ENCODE data around the gene TAS1R3. TPM values are rescaled to one million over a fixed set of nuclear protein-coding genes. Genes with fewer than 3 reads are reported as not detected.

Gene TAS1R3
- total RNA-seq, 4 donors from 2014 or later = 0.38 to 1.4 (median 0.79) TPM

GRCh38 chr1:1354271-1355247, 23.5 kb downstream of the TAS1R3 start:
- 61 to 75% methylated on average over 14 to 58 of the region's 116 CpGs for WGBS, 2 donors
- no peak for DNase-seq (ENCODE audit: low spot score in 2 of 2)
- H3K4me3 ChIP-seq (ENCODE audit: low read depth, poor library complexity, severe bottlenecking) = no peak overlapping the region
- TF ChIP-seq CTCF (IDR thresholded peaks at IDR 0.05) (no peak), POLR2A (IDR thresholded peaks at IDR 0.05) (no peak)
- intact Hi-C loops (cut with DNase I; ENCODE audit: low total_unique reads) = no loop called here

GRCh38 chr1:1355416-1355815, 24.3 kb downstream of the TAS1R3 start:
- no peak for TF ChIP-seq CTCF (IDR thresholded peaks at IDR 0.05)
- TF ChIP-seq POLR2A (IDR thresholded peaks at IDR 0.05) = no peak
- intact Hi-C loops (cut with DNase I; ENCODE audit: low total_unique reads) = no loop called here
- DNase-seq (ENCODE audit: low spot score in 2 of 2) = no peak
- 1 to 2% methylated on average over 16 to 25 of the region's 52 CpGs for WGBS, 2 donors
- no peak overlapping the region for H3K4me3 ChIP-seq (ENCODE audit: low read depth, poor library complexity, severe bottlenecking)

- intact Hi-C loops (cut with DNase I; ENCODE audit: low total_unique reads) = no loop called here
- H3K4me3 ChIP-seq (ENCODE audit: low read depth, poor library complexity, severe bottlenecking) = no peak overlapping the region
- 32 to 44% methylated on average over 8 of the region's 8 CpGs for WGBS, 2 donors
- no peak for DNase-seq (ENCODE audit: low spot score in 2 of 2)
- TF ChIP-seq POLR2A (IDR thresholded peaks at IDR 0.05) (no peak), CTCF (IDR thresholded peaks at IDR 0.05) (no peak)
Observed at GRCh38 chr1:1356166-1356795, 25.2 kb downstream of the TAS1R3 start.

- no peak for TF ChIP-seq CTCF (IDR thresholded peaks at IDR 0.05)
- TF ChIP-seq POLR2A (IDR thresholded peaks at IDR 0.05) = no peak
- intact Hi-C loops (cut with DNase I; ENCODE audit: low total_unique reads) = no loop called here
- H3K4me3 ChIP-seq (ENCODE audit: low read depth, poor library complexity, severe bottlenecking) = peak overlapping the region; percentile 36
- DNase-seq (ENCODE audit: low spot score in 2 of 2) = no peak
- WGBS, 2 donors = 51 to 53% methylated on average over 13 to 21 of the region's 26 CpGs
Observed at GRCh38 chr1:1356796-1357401, 25.8 kb downstream of the TAS1R3 start.

GRCh38 chr1:1357871-1358432, 26.9 kb downstream of the TAS1R3 start:
- intact Hi-C loops (cut with DNase I; ENCODE audit: low total_unique reads) = no loop called here
- TF ChIP-seq POLR2A (IDR thresholded peaks at IDR 0.05) (no peak), CTCF (IDR thresholded peaks at IDR 0.05) (no peak)
- no peak for DNase-seq (ENCODE audit: low spot score in 2 of 2)
- 26 to 31% methylated on average over 17 of the region's 18 CpGs for WGBS, 2 donors
- peak overlapping the region; percentile 36 for H3K4me3 ChIP-seq (ENCODE audit: low read depth, poor library complexity, severe bottlenecking)

All from lower leg skin (tissue), 4 donors.